ENCODE results near the gene STX5.
"Not testable (repeated sequence)": the region's sequence is repeated elsewhere in the genome, so short reads cannot be mapped to it uniquely, and the experiment has no call there.

STX5 gene

GRCh38 chr11:62874851-62875250, 43.0 kb upstream of the STX5 start:
- TF ChIP-seq GABPA (IDR thresholded peaks at IDR 0.05; ENCODE audit: low read depth) (no peak), REST (IDR thresholded peaks at IDR 0.05; ENCODE audit: insufficient replicate concordance, low read depth) (no peak), SPI1 (IDR thresholded peaks at IDR 0.05; ENCODE audit: borderline replicate concordance, low read depth) (no peak), POLR2AphosphoS5 (IDR thresholded peaks at IDR 0.05; ENCODE audit: low read depth) (no peak)
- TF ChIP-seq, protein P1, sequence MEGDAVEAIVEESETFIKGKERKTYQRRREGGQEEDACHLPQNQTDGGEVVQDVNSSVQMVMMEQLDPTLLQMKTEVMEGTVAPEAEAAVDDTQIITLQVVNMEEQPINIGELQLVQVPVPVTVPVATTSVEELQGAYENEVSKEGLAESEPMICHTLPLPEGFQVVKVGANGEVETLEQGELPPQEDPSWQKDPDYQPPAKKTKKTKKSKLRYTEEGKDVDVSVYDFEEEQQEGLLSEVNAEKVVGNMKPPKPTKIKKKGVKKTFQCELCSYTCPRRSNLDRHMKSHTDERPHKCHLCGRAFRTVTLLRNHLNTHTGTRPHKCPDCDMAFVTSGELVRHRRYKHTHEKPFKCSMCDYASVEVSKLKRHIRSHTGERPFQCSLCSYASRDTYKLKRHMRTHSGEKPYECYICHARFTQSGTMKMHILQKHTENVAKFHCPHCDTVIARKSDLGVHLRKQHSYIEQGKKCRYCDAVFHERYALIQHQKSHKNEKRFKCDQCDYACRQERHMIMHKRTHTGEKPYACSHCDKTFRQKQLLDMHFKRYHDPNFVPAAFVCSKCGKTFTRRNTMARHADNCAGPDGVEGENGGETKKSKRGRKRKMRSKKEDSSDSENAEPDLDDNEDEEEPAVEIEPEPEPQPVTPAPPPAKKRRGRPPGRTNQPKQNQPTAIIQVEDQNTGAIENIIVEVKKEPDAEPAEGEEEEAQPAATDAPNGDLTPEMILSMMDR (IDR thresholded peaks at IDR 0.05; ENCODE audit: insufficient read depth, low read length) = no peak
- no peak overlapping the region for H3K4me3 ChIP-seq (replicated peaks; ENCODE audit: insufficient read depth, low read length)
- no peak overlapping the region for H3K27ac ChIP-seq (replicated peaks)
- H3K27me3 ChIP-seq (ENCODE audit: insufficient read depth, poor library complexity, severe bottlenecking) = no peaks in the 10 kb centered on the region
- no peak for DNase-seq (ENCODE audit: low read depth in 1 of 2, low spot score in 1 of 2)

DNA sequence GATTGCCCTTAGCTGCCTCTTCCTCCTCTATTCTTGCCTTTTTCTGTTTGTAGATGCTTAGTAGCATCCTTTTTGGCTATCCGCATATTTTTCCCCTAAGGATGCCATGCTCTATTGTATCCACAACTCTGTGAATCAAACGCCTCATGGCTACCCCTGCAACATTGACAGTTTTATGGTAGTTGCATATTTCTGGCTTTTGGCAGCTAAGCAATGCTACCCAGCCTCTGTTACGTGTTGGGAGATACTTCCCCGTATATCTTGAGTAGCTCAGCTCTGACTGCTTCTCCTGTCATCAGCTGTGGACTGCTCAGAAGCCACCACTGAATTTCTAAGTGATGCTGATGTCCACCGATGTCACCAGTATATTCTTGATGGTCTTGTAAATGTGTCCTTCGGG, 33.8 kb upstream of the STX5 start:
- H3K27ac ChIP-seq (replicated peaks) = no peak overlapping the region
- no peak for TF ChIP-seq POLR2AphosphoS5 (IDR thresholded peaks at IDR 0.05; ENCODE audit: low read depth)
- no peak for TF ChIP-seq REST (IDR thresholded peaks at IDR 0.05; ENCODE audit: insufficient replicate concordance, low read depth)
- no peak for TF ChIP-seq GABPA (IDR thresholded peaks at IDR 0.05; ENCODE audit: low read depth)
- TF ChIP-seq, protein P1 (IDR thresholded peaks at IDR 0.05; ENCODE audit: insufficient read depth, low read length) = no peak
- no peak for TF ChIP-seq SPI1 (IDR thresholded peaks at IDR 0.05; ENCODE audit: borderline replicate concordance, low read depth)
- no peak overlapping the region for H3K4me3 ChIP-seq (replicated peaks; ENCODE audit: insufficient read depth, low read length)
- no peak for DNase-seq (ENCODE audit: low read depth in 1 of 2, low spot score in 1 of 2)
- no peaks in the 10 kb centered on the region for H3K27me3 ChIP-seq (ENCODE audit: insufficient read depth, poor library complexity, severe bottlenecking)

DNA sequence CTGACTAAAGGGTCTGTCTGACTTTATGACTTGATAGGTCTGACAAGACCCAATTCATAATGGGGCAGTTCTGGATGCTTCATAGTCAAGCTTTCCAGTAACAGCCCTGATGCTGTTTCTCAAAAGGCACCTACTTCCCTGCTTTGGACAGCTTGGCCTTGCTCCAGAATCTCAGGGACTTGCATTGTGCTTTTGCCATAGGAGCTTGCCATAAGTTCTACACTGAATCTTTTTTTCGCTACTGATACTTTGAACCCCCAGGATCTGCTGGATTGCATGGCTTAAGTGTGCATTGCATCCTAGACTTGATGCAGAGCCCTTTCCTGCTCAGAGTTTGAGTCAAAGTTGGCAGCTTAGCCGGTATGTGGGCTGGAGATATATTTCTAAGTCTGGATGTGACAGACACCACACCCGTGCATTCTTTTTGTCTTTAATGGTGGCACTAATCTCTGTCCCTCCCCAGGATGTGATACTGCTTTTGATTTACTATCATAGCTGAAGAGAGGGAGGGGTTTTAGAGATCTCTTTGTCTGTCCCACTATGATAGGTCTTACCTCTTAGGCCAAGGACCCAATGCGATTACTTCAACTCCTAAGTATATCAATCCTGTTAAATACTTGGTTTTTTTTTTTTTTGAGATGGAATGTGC, 32.0 kb upstream of the STX5 start:
- H3K4me3 ChIP-seq (replicated peaks; ENCODE audit: insufficient read depth, low read length) = no peak overlapping the region
- no peak overlapping the region for H3K27ac ChIP-seq (replicated peaks)
- no peaks in the 10 kb centered on the region for H3K27me3 ChIP-seq (ENCODE audit: insufficient read depth, poor library complexity, severe bottlenecking)
- TF ChIP-seq, protein P1 (IDR thresholded peaks at IDR 0.05; ENCODE audit: insufficient read depth, low read length) = no peak
- no peak for TF ChIP-seq POLR2AphosphoS5 (IDR thresholded peaks at IDR 0.05; ENCODE audit: low read depth)
- TF ChIP-seq GABPA (IDR thresholded peaks at IDR 0.05; ENCODE audit: low read depth) = no peak
- no peak for TF ChIP-seq SPI1 (IDR thresholded peaks at IDR 0.05; ENCODE audit: borderline replicate concordance, low read depth)
- no peak for TF ChIP-seq REST (IDR thresholded peaks at IDR 0.05; ENCODE audit: insufficient replicate concordance, low read depth)
- no peak for DNase-seq (ENCODE audit: low read depth in 1 of 2, low spot score in 1 of 2)

DNA sequence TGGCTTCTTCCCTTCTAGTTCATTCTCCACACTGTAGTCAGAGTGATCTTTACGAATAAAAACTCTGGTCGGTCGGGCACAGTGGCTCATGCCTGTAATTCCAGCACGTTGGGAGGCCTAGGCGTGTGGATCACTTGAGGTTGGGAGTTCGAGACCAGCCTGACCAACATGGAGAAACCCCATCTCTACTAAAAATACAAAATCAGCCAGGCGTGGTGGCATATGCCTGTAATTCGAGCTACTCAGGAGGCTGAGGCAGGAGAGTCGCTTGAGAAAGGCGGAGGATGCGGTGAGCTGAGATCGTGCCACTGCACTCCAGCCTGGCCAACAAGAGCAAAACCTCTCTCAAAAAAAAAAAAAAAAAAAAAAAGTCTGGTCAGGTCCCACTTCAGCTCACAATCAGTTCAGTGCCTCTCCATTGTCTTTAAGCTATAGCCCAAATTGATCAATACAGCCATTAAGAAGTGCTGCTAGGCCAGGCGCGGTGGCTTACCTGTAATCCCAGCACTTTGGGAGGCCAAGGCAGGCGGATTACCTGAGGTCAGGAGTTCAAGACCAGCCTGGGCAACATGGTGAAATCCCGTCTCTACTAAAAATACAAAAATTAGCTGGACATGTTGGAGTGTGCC, 29.8 kb upstream of the STX5 start:
- not testable (repeated sequence) for H3K27me3 ChIP-seq (ENCODE audit: insufficient read depth, poor library complexity, severe bottlenecking)

More for the DNA sequence above, 29.8 kb upstream of the STX5 start:
- not testable (repeated sequence) for H3K4me3 ChIP-seq (replicated peaks; ENCODE audit: insufficient read depth, low read length); DNase-seq (ENCODE audit: low read depth in 1 of 2, low spot score in 1 of 2)
- peak overlapping the region; percentile 40 for H3K27ac ChIP-seq (replicated peaks)

All from HL-60 (cell line).